AG08396 (cell line): Measurements from ENCODE around the gene C1orf74.

ENCODE experiments used
- DNase-seq: peaks from one replicate; pipeline ENCODE4 v3.0.0; 2012; ENCODE audit warnings: low spot score, mixed read lengths

The C1orf74 gene

DNA sequence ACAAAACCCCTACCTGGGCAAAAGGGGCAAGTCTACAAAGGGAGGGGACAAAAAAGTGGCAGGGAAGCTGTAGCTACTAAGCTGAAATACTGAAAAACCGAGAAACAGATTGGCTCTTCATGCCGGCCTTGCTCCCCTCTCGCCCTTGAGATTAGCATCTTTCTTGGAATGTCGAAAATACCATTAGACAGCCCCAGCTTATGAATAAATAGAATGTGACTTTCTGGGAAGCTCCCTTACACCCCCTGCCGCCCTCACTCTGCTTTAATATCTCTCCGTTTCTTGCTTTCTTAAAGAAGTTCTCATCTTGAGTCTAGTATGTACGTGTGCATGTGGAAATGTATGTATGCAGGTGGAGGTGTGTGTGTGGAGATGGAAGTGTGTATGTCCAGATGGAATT lies 14.4 kb downstream of the C1orf74 start:
- no peak for DNase-seq

DNA sequence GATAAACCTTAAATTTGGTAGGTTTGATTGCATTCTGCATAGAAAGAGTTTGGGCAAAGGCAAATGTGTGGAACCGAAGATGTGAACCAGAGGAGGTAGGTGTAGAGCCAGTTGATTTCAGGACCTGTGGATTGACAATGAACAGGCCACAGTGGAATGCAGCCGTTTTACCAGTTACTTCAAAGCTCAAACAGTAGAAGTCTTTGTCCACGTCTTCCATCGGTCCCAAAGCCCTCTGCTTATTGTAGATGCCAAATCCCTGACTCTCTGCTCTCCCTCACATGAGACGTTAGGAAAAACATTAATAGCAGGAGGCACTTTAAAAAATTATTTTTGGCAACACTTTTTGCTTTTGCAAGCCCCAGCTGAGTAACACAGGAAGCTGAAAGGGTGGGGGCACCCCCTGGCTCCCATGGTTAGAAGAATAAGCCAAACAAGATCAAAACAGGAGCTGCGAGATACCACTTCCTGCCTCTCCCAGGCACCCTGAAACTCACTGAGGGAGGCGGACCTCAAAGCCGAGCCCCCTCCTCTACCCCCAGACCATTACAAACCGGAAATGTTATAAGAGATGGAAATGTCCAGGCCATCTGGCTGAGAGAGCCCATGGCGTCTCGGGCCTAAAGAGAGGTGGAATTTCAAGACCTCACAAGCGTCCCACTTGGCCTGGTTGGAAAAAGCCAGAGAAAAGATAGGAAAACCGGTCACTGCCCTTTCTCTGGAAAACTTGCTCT lies 15.0 kb downstream of the C1orf74 start:
- peak; percentile 73 for DNase-seq

DNA sequence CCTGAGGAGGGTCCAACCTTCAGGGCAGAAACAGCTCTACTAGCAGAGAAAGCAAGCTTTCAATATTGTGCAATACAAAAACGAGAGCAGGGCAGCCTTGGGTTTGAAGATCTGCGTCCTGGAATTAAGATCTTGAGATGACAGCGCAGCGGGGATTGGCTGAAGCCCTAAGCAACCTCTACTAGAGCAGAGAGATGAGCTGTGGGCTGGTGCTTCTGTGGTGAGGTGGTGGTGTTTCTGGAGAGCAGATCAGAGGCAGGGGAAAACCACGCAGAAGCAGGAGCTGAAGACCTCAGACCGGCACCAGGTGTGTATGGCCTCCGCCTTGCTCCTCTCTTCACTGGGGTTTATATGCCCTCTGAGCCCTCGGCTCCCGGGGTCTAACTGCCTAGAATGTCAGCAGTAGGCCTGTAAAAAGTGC lies 16.0 kb downstream of the C1orf74 start:
- no peak for DNase-seq

DNA sequence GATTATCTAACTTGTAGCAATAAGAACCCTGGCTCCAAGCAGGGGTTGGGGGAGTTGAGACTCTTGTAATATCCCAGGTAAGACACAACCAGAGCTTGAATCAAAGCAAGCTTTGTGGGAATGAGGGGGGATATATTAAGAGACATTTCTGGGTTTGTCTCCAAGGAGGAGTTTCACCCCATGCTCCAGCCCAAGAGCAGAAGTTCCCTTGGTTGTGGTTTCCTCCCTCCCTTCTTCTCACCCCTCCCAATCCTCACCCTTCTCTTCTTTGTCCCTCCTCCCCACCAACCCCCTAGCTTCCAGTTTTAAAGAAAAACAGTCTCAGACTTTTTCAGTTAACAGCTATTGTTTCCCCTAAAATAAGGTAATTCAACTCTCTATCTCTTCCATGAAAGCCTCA lies 16.7 kb downstream of the C1orf74 start:
- DNase-seq: no peak

DNA sequence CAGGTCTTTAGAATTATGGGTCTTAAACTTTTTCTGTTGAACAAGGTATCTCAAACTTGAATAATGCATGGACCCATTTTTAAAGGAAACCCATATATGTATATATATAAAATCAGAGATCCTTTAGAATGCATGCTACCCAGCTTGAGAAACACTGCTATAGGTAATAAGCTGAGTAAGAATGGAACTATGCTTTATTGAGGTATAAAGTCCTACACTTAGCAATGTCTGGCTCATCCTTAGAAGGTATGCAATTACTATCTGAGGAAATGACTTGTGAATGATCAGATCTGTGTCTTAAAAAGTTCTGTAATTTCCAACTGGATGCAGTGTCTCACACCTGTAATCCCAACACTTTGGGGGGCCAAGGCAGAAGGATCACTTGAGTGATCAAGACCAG lies 17.3 kb downstream of the C1orf74 start:
- DNase-seq: no peak

DNA sequence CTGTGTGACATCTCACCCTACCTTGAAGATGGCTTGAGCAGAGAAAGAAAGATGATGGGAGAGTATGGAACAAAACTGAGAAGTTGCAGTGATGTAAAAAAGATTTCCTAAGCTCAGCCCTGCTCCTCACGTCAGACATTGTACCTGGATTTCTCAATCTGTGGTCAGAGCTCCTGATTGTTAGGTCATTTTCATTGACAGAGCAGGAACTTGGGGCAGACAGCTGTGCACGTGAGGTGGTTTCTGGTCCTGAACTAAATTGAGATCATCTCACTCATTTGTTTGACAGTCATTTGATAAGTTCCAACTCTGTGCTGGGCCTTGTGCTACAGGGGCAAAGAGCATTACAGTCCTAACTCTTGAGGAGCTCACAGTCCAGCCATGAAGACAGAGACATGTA lies 18.3 kb downstream of the C1orf74 start:
- DNase-seq: no peak

DNA sequence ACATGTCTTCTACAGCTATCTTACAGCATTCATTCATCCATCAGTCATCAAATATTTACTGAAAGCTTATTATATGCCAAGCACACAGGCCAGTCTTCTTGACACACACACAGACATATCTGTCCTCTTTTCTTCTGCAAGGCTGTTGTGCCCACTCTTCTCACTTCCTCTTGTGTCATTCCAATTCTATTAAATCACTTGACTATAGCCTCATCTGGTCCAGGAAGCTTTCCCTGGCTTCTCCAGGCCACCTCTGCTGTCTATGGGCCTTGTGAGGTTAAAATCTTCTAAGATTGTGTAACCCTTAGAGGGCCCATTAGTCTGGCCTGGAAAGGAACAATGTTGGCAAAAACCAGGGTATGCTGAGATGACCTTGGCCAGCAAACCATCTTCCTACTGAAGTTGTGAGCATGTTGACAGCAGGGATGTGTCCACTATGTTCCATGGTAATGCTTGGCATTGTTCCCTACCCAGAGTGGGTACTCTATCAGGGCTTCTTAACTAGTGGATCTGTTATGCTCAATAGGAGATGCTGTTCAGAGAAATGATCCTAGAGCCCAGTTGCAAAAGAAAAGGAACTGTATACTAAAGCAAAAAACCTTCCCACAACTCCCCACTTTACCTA lies 23.2 kb downstream of the C1orf74 start:
- DNase-seq: no peak

DNA sequence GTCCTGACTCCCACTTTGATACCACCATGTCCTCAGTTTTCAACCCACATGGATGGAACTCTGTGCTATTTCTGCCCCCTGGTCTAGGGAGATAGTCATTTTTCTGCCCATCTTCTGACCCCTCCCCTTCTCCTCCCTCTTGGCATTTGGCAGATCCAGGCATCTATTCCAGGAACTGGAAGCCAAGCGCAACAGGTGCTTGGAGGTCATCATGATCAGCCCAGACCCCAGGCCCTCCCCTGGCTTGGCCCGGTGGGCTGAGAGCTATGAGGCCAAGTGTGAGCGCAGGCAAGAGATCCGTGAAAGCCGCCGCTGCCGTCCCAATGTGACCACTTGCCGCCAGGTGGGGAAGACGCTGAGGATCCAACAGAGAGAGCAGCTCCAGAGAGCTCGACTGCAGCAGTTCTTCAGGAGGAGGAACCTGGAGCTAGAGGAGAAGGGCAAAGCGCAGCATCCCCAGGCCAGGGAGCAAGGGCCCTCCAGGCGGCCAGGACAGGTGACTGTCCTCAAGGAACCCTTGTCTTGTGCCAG lies 24.5 kb downstream of the C1orf74 start:
- no peak for DNase-seq

DNA sequence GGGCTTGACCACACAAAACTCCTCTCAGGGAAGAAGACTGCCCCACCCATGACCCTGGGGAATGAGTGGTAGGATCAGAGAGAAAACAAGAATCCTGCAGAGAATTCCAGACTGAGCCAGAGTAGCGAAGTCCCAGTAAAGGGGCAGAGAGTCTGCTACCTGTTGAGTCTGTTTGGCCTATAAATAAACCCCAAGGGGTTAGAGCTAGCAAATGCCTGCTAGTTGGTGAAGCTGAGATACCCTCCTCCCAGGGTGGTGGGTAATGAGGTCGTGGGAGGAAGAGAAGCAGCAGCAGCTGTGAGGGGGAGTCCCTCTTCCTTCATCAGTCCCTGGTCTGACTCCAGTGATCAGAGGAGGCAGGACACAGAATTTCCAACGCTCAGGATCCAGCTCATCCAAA lies 26.0 kb downstream of the C1orf74 start:
- DNase-seq: no peak

DNA sequence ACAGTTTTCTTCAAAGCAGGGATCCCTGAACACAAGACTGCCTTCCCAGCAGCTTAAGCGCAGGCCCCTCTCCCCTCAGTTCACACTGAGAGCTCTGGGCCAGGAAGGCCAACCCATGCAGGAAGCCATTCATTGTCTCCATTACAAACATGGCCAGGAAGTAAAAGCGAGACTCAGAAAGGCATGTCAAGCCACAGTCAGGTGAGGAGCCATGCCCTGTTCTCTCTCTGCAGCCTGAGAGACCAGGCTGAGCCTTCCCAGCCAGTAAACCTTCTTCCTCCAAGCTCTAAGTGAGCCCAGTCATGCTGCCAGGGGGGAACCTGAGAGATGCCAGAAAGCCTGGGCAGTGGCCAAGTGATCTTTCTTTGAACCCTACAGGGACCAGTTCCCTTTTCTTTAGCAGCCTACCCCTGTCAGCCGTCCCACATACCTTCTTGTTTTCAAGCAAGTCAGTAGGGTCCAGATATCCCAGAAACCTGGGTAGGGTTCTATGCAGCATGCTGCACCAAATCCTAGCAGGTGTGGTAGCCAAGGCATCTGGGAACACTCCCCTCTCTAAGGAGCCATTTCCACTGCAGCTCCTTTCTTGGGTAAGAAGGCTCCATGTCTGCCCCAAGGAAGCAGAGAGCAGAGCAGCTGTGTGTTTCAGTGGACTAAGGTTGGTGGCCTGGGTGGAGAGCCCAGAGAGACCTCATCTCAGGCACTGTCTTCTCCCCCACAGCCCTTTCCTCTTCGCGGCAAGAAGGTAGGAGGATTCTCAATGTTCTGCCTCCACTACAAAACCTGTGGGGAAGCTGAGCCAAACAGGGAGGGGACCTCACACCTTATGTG lies 27.5 kb downstream of the C1orf74 start:
- no peak for DNase-seq

DNA sequence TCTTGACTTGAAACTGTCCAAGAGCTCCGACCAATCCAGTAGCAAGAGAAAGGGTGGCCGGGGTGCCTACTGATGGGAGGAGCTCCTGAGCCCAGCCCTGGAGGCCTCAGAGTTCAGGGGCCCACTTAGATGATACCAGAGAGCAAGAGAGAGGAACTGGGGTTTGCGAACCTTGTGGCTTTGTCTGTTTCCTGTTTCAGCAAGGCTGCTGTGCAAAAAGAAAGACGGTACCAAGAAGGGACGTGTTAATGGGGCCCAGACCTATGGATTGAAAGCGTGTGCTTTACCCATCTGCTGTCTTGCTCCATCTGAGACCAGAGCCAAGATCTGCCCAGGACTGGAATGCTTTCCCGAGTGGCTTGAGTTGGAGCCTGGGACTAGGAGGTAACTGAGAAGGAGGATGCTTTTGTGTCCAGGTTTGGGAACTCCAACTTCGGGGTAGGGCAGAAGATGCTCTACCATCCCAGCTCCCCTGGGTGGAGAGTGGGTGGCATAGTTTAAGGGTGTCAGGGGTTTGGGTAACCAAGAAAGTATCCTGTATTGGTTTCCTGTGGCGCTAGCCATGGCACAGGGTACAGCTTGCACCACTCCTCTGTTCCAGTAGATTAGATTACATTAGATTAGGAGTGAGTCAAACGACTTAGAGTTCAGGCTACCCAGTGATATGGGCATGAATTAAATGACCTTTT lies 28.3 kb downstream of the C1orf74 start, which contains the start of gene TRAF3IP3:
Gene TRAF3IP3, plus strand, starts transcription at position 128 of the 689 bp plus-strand sequence. CDS start 3,987 bp downstream, outside the sequence.
- no peak for DNase-seq

DNA sequence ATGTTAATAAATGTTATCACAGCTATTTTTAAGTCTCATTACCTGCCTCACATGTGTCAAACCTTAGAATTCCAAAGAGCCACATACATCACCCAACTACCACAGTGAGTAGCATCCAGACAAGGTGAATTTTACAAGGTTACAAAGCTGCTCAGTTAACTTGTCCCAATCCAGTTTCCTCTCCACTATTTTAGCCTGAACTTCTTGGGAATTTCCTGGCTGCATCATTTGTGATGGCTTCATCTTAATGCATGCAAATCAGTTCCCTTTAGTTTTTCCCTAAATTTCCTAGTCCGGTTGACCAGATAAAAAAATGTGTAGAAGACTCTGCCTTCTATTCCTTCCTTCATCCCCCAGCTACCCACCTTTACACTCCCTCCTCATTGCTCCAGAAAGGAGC lies 29.1 kb downstream of the C1orf74 start:
- no peak for DNase-seq

DNA sequence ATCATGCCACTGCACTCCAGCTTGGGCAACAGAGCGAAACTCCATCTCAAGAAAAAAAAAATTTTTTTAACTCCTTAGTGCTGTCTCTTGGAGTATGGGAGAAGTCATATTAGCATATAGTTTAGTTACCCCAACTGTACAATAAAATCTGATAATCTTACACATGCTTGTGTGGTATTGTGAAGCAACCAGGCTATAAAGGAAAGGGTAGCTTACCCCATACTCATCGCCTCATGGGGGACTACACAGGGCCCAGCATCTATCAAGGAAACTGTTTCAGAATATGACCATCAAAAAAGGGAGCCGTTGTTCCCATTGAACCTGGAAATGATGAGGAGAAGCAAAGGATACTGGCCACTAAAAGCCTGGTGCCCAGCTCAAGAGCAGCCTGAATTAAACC lies 31.5 kb downstream of the C1orf74 start:
- DNase-seq: no peak

DNA sequence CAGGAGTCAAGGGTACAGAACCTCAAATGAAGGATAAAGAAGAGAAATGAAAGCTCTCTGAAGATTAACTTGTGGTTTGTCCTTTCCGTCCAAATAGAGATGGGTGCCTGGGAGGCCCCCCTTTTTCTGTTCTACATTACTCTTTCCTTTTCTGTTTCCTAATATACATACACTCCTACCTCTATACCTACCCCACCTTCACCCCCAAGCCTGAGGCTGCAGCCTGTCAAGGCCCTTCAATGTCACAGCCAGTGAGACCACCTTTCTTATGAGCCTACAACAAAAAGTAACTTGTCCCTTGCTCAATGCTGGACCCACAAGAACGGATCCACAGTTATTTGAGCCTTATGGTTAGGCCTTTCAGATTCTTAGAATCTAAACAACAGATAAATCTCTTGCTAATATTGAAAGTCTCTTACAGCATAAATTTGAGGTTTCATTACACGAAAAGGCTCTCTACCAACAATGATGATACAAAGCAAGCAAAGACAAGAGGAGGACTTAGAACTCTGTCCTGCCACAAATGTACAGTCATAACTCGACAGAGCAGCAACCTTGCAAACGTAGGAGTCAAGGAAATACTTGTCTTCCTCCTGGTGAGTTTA lies 32.6 kb downstream of the C1orf74 start:
- DNase-seq: no peak

DNA sequence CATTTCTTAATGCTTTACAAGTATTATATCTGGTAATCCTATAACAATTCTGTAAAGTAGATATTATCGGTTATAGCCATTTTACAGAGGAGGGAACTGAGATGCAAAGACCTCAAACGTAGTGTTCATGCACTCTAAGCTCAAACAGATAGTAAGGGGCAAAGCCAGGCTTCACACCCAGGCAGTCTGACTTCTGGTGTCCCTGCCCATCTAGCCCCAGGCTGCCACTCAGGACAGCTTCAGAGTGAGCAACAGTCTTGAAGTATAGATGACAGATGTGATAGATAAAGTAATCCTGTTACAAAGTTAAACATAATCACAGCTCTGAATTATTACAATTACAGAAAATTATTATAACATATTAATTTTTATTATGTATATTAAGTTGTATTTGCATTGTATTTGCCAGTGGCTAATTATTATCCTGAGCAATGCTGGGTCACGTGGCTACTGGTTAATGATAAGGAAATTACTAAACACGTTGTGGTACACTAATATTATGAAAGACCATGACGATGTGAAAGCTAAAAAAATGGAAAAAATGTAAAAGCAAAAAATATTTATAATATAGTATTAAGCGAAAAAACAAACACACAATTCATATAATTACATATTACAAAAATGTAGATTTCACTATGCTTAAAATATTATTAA lies 34.6 kb downstream of the C1orf74 start:
- DNase-seq: no peak

DNA sequence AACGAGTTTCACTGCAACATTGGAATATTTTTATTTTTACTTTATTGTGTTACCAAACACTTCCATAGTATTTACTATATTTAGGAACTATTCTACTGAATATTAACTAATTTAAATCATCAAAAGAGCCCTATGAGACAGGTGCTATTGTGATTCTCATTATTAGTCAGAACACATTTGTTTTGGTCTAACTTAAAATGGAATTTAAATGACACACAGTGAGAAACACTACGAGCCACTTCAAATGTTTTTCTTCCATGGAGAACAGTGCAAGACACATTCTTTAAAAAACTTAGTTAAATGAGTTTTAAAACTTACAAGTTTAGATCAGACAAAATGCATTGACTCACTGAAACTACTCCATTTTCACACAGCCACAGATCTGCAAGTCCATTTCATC lies 35.2 kb downstream of the C1orf74 start:
- no peak for DNase-seq

DNA sequence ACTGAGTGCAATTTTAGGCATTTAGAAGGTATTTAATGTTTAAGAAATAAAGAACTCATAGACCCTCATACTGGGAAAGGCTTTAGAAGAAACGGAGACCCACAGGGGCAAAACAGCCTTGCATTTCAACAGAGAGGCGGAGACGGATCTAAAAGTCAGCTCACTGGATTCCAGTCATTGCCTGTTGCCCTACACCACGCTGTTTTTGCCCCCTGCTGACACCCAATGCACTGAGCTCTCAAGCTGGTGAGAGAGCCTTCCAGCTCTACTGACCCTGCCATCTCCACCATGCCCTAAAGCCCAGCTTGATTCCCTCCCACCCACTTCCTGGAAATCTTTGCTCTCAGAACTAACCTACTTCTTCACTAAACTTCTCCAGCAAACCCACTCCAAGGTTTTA lies 35.7 kb downstream of the C1orf74 start:
- DNase-seq: no peak

DNA sequence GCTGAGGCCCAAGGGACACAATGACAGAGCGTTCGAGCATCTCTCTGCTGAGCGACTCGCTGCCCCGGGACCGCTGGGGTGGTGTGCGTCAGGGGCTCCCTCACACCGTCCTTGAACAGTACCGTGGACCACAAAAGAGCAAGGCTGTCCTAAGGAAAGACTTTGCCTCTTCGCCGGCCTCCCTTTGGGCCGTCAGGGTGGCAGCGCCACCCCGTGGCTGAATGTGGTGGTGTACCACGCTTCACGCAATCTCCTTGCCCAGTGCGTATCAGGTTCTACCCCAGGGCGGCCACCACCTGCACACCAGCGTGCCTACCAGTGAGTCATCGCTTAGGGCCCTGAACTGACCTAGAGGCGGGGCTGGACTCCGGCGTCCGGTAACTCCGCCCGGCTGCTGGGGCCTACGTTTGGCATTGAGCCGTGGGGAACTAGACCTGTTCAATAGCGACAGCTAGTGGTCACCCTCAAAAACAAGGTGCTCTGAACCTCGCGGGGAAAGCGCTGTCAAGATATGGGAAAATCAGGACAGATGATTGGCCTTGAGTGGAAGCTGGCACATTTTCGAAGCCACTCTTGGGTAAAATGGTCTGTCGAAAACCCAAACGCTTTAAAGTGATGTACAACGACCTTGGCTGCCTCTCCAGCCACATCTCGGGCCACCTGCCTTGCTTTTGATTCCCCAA lies 36.6 kb downstream of the C1orf74 start:
- peak; percentile 91 for DNase-seq

DNA sequence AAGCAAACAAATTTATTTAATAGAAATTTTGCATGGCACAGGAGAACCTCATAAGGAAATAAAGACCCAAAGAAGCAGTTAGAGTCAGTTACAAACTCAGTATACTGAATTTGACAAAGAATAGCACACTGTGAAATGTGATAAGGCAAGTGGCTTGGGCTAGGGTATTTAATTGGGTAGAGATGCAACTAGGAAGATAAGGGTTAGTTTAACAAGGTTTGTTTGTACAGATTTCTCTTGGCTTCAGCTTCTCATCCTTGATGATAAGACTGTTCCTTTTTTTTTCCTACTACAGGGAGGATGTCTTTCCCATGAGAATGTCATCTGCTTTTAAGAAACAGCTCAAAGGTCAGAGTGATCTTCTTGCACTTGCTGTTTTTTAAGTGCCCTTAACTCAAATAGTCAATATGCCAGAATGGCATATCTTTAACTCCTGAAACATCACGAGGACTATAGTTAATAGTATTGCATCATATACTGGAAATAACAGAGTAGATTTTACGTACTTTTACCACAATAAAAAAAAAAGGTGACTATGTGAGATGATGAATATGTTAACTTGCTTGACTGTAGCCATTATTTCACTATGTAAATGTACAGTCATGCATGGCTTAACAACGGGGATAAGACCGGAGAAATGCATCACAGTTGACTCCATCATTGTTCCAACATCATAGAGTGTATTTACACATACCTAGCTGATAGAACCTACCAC lies 37.8 kb downstream of the C1orf74 start:
- no peak for DNase-seq

DNA sequence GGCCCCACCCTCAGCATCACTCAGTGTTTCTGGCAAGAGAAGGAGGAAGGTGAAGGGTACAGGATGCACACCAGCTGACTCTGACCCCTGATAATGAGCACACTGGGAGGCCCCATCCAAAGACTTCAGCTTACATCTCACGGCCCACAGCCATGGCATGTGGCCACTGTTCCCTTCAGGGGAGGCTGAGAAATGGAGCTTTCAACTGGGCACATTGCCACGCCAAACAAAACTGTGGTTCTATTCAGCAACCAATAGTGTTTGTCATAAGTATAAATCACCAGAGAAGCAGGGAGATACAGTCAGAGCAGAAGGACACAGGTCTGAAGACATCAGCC lies 41.2 kb downstream of the C1orf74 start:
- DNase-seq: peak; percentile 41
